HG02642 (cell line): Measurements from ENCODE around the gene ZG16.
A peak's percentile ranks its signal among the peaks of the same experiment; 100 is the strongest.
"Not testable (repeated sequence)": the region's sequence is repeated elsewhere in the genome, so short reads cannot be mapped to it uniquely, and the experiment has no call there.

Source experiments
- ATAC-seq: cut with Tn5 transposase; IDR thresholded peaks from one replicate; pipeline ENCODE4 v1.9.1; 2021; ENCODE audit warnings: mild to moderate bottlenecking; ENCODE audit not compliant: unreplicated experiment, poor library complexity

The ZG16 gene, protein sequence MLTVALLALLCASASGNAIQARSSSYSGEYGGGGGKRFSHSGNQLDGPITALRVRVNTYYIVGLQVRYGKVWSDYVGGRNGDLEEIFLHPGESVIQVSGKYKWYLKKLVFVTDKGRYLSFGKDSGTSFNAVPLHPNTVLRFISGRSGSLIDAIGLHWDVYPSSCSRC

DNA sequence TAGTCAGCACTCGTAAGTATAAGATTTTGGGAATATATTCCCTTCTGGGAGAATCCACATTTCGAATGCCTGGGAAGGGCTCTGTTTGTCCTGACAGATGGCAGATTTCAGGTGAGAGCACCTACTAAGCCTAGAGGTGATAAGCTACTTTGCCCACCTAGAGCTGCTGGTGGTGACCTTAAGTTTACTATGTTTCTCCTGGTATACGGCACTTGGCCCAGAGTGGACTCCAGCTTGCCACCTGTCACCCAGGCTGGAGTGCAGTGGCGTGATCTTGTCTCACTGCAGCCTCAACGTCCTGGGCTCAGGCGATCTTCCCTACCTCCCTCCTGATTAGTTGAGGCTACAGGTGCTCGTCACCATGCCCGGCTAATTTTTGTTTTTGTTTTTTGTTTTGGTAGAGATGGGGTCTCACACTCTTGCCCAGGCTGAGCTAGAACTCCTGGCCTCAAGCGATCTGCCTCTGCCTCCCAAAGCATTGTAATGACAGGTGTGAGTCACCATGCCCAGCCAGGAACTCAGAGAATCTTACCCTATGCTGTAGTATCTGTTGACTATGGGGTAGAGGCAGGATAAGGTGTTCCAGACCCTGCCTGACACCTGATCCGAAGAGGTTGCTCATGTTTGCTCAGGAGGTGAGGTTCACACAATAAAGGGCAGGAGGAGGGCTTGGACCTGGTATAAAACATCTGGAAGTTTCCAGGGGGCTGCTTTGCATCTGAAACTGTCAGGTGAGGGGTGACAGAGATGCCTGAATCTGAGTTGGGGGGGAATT, at the start of gene ZG16:
ZG16 (plus strand) TSS at position 681 of the 775 bp plus-strand sequence. CDS start 1,011 bp downstream, outside the sequence.
- ATAC-seq, result no peak

DNA sequence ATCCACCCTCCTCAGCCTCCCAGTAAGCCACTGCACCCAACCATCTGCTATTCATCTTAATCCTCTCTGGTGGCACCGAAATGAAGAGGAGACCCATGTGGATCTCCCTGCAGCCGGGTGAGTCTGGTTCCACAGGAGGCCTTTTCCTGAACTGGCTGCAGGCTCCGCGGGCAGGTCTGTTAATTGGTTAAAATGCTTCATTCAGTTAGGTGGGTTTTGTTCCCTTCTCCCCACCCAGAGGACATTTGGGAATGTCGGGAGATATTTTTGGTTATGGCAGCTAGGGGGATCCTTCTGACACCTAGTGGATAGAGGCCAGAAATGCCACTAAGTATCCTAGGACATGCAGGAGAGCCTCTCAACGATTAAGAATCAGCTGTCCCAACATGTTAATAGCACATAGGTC, 48.9 kb upstream of the ZG16 start:
- ATAC-seq, result no peak

DNA sequence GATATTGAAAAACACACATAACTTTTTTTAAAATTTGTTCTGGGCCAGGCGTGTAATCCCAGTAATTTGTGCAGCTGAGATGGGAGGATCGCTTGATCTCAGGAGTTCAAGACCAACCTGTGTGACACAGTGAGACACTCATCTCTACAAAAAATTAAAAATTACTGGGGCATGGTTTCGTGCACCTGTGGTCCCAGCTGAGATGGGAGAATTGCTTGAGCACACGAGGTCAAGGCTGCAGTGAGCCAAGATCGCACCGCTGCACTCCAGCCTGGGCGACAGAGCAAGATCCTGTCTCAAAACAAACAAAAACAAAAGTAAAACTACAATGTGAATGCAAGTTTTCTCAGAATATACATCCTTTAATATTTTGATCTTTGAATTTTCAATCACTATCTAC, 47.4 kb upstream of the ZG16 start:
- no peak for ATAC-seq

DNA sequence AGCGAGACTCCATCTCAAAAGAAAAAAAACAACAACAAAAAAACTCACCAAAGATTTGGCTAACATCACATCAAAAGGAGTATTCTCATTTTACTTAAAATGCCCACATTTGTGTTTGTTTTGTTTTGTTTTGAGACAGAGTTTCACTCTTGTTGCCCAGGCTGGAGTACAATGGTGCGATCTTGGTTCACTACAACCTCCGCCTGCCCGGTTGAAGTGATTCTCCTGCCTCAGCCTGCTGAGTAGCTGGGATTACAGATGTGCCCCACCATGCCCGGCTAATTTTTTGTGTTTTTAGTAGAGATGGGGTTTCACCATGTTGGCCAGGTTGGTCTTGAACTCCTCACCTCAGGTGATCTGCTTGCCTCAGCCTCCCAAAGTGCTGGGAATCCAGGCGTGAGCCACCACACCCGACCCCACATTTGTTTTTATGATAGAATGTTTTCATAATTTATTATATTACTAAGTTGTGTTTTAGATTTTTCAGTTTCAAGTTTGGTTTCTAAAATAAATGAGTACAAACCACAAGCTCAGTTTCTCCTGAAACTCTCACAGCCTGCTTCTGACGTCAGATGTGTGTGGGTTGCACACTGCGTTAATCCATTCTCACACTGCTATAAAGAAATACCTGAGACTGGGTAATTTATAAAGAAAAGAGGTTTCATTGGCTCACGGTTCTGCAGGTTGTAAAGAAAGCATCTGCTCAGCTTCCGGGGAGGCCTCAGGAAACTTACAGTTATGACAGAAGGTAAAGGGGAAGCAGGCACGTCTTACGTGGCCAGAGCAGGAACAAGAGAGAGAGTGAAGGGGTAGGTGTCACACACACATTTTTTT, 46.1 kb upstream of the ZG16 start:
- peak; percentile 56 for ATAC-seq

DNA sequence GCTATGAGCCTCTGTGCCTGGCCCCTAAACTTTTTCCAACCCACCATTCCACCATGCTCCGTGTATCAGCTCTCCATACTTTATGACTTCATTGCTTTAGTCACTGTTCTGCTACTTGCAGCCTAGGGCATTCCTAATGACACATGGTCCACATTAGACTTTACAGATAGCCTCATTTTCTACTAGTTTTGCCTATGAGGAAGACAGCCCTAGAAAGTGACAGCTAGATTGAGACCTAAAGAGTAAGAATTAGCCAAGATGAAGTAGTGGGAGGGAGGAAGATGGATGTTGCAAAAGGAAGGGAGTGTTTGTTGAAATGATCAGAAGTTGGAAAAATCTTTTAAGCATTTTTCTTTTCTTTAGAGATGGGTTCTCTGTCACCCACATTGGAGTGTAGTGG, 43.3 kb upstream of the ZG16 start:
- no peak for ATAC-seq

DNA sequence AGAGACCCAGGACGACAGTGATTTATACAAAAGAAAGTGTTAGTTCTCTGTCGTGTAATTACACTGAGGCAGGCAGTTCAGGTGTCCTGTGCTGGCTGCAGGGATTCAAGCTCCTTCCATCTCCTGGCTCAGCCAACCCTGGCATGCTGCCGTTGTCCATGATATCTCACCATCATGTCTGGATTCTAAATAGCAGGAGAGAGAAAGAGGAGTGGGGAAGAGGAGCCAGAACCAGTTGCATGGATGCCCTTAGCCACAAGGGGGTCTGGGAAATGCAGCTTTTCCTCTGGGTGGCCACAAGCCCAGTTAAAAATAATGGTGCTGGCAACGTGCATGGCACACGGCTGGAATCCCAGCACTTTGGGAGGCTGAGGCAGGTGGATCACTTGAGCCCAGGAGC, 41.9 kb upstream of the ZG16 start:
- no peak for ATAC-seq

DNA sequence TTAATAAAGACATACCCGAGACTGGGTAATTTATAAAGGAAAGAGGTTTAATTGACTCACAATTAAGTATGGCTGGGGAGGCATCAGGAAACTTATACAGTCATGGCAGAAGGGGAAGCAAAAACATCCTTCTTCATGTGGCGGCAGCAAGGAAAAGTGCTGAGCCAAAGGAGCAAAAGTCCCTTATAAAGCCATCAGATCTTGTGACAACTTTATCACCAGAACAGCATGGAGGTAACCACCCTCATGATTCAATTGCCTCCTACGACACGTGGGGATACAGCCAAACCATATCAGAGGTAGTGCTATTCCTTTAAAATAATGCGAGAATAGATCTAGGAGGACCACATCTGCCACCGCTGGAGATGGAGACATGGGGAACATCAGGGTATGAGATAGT, 41.3 kb upstream of the ZG16 start:
- ATAC-seq, result no peak

DNA sequence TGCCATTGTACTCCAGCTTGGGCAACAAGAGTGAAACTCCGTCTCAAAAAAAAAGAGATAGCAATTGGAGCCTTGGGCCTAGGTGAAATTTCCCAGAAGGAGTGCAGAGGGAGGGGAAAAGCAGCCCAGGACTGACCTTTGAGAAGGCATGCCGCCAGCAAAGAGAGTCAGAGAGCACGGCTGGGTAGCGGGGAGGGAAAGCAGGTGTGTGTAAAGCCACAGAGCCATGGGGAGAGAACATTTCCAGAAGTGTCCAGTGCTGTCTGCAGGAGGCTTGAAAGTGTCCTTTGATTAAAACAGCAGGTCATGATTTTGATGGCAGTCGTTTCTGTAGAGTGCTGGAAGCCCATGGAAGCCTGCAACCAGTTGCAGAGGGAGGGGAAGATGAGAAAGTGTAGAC, 40.3 kb upstream of the ZG16 start:
- no peak for ATAC-seq

DNA sequence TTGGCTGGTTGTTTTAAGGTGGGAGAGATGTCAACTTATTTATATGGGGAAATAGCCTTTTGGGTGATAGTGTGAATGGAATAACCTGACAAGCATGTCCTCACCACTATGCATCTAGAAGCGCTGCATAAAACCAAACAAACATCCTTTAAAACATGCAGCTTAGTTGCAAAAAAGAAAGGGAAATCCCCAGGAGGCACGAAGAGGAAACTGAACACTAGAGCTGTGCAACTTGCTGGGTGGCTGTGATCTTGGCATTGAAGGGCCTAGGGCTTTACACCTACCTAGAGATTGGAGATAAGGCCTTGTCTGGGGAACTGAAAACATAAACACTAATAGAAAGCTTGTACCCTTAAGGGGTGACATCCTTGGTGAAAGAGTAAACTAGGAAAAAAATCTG, 39.5 kb upstream of the ZG16 start:
- no peak for ATAC-seq

DNA sequence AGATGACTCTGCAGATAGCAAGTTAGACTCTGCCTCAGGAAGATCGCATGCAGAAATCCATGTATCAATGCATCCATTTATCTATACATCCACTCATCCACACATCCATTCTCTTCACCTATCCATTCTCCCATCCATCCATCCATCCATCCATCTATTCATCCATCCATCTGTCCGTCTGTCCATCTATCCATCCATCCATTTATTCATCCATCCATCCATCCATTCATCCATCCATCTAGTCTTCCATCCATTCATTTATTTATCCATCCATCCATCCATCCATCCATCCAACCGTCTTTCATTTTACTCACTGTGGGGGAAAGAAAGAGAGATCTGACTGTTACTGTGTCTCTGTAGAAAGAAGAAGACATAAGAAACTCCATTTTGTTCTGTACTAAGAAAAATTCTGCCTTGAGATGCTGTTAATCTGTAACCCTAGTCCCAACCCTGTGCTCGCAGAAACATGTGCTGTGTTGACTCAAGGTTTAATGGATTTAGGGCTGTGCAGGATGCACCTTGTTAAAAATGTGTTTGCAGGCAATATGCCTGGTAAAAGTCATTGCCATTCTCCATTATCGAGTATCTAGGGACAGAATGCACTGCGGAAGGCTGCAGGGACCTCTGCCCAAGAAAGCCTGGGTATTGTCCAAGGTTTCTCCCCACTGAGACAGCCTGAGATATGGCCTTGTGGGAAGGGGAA, 38.0 kb upstream of the ZG16 start:
- not testable (repeated sequence) for ATAC-seq

DNA sequence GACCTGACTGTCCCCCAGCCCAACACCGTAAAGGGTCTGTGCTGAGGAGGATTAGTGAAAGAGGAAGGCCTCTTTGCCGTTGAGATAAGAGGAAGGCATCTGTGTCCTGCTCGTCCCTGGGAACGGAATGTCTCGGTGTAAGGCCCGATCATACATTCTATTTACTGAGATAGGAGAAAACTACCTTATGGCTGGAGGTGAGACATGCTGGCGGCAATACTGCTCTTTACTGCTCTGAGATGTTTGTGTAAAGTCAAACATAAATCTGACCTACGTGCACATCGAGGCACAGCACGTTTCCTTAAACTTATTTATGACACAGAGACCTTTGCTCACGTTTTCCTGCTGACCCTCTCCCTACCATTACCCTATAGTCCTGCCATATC, 37.4 kb upstream of the ZG16 start:
- ATAC-seq, result not testable (repeated sequence)

DNA sequence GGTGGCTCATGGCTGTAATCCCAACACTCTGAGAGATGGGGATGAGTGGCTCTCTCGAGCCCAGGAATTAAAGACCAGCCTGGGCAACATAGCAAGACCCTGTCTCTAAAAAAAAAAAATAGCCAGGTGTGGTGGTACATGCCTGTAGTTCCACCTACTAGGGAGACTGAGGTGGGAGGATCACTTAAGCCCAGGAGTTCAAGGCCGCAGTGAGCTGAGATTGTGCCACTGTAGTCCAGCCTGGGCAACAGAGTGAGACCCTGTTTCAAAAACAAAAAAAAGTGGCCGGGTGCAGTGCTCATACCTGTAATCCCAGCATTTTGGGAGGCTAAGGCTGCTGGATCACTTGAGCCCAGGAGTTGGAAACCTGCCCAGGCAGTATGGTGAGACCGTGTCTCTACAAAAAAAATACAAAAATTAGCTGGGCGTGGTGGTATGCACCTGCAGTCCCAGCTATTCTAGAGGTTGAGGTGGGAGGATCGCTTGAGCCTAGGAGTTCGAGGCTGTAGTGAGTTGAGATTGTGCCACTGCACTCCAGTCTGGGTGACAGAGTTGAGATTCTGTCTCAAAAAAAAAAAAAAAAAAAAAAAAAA, 35.3 kb upstream of the ZG16 start:
- no peak for ATAC-seq

DNA sequence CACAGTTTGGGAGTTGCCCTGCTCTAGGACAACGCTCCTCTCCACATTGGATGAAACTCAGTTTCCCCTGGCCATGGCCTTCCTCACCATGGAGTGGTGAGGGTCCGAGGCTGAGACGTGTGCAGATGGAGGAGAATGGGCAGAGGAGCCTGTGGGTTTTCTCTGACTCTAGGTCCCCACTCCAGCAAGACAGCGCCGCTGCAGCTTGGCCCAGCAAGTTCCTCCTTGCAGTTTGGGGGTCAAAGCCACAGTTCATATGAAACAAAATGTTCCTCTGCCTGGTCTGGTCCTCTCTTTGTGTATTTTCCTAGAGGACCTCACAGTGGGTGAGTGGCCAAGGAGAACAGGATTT, 34.6 kb upstream of the ZG16 start:
- ATAC-seq, result no peak

DNA sequence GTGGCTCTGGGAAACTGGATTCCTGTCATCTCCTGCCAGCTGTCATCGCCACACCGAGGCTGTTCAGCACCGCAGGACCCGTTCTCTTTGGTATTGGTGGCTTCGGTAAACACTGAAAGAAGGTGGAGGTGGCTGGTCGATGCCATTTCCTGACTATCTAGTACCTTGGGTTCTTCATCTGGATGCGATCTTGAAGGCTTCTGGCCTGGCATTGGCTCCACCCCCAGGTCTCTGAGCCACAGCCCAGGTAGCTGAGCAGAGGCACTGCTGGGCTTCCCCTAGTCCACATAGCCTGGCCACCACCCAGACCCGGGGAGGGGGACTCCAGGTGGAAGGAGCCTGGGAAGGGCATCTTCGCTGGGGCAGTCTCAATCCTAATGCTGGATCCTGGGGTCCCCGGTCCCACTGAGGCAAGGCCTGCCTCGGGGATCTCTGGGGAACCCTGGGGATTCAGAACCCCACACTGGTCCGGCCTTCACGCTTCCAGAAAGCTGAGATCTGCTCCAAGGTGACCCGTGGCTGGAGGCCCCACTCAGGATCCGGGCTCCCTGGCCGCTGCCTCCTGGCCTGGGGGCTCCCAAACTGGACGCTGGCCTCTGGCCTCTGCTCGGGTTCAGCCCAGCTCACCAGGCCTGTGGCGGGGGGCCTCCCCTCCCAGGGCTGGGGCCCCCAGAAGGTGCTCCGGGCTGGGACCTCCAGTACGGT, 34.1 kb upstream of the ZG16 start:
- no peak for ATAC-seq

DNA sequence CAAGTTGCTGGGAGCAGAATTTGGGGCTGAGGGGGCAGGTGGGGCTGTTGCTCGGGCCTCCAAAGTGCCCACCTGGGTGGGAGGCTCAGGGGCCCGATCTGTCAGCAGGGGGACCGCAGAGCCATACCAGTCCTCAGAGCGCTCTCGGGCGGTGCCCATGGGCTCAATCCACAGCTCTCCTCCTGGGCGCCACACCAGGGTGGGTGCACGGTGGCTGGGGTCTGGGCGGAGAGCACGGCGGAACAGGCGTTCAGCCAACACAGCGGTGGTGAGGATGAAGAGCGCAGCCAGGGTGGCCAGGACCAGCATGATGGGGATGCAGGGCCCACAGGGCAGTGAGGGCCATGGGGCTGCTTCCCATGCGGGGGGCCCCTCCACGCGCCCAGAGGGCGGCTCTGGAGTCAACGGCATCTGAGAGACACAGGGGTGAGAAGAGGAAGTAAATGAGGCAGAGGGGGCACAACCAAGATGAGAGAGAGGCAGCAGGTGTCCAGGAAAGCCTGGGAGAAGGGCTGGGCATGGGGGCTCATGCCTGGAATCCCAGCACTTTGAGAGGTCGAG, 33.4 kb upstream of the ZG16 start:
- no peak for ATAC-seq

DNA sequence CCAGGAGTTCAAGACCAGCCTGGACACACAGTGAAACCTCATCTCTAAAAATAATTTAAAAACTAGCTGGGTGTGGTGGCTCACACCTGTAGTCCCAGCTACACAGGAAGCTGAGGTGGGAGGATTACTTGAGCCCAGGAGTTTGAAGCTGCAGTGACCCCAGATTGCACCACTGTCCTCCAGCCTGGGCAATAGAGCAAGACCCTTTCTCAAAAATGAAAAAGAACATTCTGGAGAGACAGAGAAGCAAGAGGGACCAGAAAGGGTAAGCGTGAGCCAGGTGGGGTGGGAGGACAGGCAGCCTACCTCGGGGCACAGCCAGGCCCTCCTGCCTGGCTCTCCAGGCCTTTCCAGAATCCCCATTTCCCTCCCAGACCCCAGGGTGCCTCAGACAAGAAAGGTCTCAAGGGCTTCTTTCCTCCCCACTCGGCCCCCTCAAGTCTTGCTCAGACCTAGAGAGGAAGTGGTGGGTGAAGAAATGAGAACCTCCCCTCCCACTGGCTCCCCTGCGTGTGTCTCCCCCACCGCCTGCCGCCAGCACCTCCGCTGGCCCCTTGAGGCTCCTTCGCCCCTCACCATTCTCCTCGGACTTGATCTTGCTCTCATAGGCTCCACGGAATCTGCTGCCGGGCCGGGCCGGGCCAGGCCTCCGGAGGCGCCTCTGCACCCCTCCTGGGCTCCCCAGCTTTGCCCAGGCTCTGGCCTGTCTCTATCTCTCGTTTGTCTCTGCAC, 32.8 kb upstream of the ZG16 start:
- peak; percentile 51 for ATAC-seq

DNA sequence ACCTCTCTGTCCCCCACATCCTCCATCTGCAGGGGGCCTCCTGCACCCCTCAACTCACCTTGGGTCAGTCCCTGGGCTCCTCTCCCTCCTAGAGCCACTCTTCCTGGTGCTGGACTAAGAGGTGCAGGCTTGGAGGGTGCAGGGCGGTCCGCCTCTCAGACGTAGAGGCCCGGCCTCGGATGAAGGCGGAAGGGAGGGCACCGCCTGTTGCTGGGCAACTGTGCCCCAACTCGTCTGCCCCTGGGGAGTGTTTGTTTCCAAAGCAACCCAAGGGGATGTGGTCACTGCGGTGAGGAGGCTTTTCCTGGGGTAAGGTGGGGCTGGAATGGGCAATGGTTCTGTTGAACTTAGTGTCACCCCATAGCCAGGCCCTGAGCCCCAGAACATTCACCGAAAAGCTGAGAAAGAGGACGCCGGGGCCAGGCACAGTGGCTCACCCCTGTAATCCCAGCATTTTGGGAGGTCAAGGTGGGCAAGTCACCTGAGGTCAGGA, 32.2 kb upstream of the ZG16 start, which contains the start of gene C16orf54:
C16orf54 (minus strand) TSS at position 138 of the 493 bp plus-strand sequence. CDS start 1,039 bp downstream, outside the sequence.
- ATAC-seq, result peak; percentile 79

DNA sequence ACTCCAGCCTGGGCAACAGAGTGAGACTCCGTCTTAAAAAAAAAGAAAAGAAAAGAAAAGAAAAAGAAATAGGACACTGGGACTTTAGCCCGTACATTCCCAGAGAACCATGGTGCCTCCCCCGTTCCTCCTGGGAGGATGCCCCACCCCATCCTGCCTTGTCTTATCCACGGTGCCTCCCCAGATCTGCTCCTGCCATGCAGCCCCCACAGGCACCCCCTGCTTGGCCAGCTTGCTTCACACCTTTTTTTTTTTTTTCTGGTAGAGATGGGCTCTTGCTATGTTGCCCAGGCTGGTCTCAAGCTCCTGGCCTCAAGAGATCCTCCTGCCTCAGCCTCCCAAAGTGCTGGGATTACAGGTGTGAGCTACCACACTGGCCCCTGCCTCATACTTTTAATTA, 31.5 kb upstream of the ZG16 start:
- ATAC-seq, result not testable (repeated sequence)
